Activated CD8-positive, alpha-beta memory T cell treated with anti-CD3 and anti-CD28 coated beads, Interleukin-2, amount 50 U/mL, for 1 hour (primary cell): Measurements from ENCODE around the gene MYLK2.
"Not testable (repeated sequence)": the region's sequence is repeated elsewhere in the genome, so short reads cannot be mapped to it uniquely, and the experiment has no call there.

Source experiments
- DNase-seq: peaks from one replicate; pipeline ENCODE4 v3.0.0-alpha.2; 2020; ENCODE audit errors: extremely low read depth

Gene MYLK2

GRCh38 chr20:31819083-31819784 is at the start of gene MYLK2:
Gene MYLK2, plus strand, starts transcription at chr20:31819356. Its CDS starts 225 bp downstream, at chr20:31819581.
- no peak for DNase-seq

- no peak for DNase-seq
These were observed 49.5 kb upstream of the MYLK2 start for GRCh38 chr20:31769681-31770080.

- no peak for DNase-seq
These were observed 48.9 kb upstream of the MYLK2 start for GRCh38 chr20:31770243-31770642.

DNA sequence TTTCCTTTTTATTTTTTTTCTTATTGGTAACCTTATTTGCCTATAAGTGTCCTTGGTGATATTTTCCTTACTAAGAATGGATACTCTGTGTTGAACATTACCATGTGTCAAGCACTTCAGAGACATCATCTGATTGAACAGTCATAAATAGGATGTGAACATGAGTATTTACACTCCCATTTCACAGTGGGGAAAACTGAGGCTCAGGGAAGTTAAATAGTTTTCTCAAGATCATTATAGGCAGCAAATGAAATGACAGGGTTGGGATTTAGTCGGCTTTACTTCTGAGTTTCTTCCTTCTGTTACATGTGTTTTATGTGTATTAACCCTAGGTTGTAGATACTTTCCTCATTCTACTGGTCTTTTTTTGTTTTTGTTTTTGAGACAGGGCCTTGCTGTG is 44.7 kb upstream of the MYLK2 start:
- DNase-seq, result no peak

GRCh38 chr20:31780839-31781238 is 38.3 kb upstream of the MYLK2 start:
- DNase-seq, result no peak

- DNase-seq, result no peak
These were observed 37.2 kb upstream of the MYLK2 start for GRCh38 chr20:31781945-31782344.

- DNase-seq, result no peak
These were observed 34.7 kb upstream of the MYLK2 start for GRCh38 chr20:31784354-31785044.

DNA sequence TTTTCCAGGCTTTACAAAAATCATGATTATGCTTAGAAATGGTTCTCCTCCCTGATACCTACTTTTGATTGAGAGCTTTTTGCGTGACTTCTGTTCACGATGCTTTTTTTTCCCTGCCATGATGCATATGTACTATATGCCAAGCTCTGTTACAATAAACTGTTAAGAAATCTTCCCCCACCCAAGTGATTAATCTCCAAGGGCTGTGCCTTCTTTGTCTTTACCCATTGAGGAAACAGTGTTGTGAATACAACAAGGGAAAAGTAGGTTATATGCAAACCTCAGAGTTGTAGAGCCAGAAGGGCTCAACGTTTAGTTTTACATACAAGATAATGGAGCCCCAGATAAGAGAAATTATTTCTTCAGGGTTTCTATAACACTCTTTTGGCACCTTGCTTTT is 34.1 kb upstream of the MYLK2 start:
- no peak for DNase-seq

GRCh38 chr20:31788578-31788977 is 30.6 kb upstream of the MYLK2 start:
- no peak for DNase-seq

DNA sequence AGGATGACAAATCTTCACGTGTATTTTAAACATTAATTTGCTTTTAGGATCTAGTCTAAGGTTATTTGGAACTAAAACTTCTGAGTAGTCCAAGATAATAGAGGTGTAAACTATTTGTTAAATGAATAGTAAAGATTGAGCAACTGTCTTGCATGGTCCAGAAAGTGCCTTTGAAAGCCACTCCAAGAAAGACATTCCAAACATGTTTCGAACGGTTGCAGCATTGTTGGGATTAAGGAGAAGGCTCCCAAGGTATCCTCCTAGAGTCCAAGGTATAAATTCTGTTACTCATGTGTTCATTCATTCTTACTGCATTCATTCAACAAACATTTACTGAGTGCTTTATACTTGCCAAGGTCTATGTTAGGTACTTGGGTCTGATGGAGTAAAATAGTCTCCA is 28.8 kb upstream of the MYLK2 start:
- DNase-seq, result no peak

- no peak for DNase-seq
These were observed 21.8 kb upstream of the MYLK2 start for GRCh38 chr20:31797364-31797763.

GRCh38 chr20:31801508-31801907 is 17.6 kb upstream of the MYLK2 start:
- DNase-seq, result no peak

DNA sequence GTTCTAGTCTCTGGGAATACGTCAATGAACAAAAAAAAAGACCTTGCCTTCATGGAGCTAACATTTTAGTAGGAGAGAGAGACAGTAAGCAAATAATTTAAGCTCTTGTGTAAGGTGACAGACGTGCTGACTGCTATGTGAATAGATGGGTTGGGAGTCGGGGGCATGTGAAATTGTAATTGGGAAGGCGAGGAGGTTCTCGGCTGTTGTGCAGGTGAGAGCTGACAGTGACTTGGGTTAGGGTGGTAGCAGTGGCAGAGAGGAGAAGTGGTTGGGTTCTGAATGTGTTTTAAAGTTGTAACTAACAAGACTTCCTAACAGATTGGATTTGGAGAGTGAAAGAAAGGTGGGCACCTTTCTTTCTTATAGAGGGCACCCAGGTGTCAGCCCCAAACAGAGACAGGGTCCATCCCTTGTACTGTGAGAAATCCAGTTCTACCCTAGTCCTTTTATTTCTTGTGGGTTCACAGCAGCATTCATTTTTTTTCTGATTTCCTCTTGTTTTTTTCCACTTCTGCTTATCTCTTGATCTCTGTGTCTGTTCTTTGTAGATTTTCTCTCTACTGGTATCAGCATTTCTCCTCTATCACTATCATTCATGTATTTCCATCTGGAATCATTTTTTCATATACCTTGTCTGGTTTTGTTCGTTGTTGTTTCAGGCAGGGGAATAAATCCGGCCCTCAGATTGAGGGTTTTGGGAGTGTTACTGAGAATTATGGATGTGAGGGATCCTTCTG is 15.4 kb upstream of the MYLK2 start:
- DNase-seq, result no peak

- no peak for DNase-seq
These were observed 12.4 kb upstream of the MYLK2 start for GRCh38 chr20:31806564-31807355.

GRCh38 chr20:31808481-31808880 is 10.7 kb upstream of the MYLK2 start:
- DNase-seq, result no peak

DNA sequence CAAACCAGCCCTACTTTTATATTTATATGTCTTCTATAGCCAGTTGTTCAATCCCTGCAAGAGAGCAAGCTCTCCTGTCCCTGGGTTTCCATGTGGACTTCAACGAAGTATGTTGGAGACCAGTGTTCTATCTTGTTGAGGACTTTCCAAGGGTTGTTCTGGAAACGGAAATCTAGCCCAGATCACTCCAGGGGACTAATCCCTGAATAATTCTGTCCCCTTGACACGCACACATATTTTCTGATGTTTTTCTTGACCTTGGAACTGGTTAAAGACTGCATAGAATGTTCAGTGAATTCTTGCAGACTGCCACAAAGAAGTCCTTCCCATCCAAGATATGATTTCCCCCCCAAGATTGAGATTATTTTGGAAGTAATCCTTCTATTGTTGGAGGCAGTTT is 9.5 kb upstream of the MYLK2 start:
- DNase-seq, result no peak

DNA sequence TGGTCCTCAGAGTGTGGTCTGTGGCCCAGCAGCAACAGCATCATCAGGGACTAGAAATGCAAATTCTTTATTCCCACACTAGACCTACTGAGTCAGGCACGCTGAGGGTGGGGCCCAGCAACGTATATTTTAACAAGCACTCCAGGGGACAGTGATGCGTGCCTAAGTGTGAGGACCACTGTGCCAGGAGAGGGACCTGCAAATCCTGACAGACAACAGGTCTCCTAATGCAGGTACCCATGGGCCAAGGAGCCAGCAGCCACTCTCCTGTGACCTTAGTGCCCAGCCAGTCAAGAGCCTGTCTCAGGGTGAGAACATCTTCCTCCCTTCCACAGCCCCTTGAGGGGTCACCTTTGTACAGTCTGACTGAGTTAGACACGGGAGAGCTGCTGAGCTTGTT is 8.0 kb upstream of the MYLK2 start:
- DNase-seq, result no peak

DNA sequence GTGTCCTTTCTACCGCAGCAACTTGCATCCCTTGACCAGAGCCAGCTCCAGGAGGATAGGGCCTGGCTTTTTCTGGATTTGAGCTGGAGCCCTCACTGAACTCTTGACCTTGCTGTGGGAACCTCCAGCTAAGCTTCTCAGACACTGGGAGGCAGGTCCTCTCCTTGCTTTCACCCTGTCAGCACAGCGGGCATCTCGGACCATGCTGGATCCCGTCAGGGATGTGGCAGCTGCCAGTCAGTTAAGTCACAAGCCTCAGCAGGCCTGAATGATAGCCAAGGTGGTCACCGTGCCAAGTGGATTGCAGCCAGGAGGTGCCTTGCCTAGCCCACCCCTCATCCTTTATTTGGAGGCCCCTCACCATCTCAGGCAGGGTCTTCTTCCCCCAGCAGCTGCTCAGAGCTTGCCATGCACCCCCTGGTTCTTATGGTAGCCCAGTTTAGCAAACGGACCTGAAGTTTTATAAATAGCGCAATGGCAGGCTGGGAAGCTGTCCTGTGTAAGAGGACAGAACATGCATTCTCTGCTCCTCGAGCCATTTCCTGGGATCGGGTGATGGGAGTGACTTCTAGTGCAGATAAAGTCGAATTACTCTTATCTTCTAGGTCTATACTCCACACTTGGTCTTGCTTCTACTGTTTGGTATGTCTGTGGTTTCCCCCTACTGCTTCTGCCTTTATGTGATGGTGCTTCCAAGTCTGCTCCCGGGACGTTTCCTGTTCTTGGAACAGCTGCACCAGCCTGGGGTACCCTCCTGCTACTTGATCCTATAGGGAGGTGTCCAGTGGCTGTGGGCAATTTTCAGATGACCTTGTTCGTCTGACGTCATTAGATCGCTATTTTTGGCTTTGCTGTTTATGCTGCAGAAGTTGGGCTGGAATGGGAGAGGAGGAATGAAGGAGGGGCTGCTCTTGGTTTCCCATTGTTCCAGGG is 7.1 kb upstream of the MYLK2 start:
- no peak for DNase-seq

DNA sequence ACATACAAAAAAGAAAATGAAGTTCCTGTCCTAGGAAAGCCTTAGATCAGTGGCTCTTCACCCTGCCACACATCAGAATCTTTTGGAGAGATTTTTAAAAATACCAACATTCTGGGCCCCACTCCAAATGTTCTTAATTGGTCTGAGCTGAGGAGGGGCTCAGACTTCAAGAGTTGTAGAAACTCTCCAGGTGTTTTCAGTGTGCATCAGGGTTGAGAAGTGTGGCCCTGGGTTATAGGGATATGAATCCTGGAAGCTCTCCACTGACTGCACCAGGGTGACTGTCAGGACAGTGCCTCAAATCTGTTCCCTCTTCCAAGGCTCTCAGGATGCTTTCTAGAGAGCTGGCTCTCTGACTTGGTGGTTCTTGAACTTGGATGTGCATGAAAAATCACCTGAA is 5.5 kb upstream of the MYLK2 start:
- DNase-seq, result no peak

GRCh38 chr20:31814142-31814541 is 5.0 kb upstream of the MYLK2 start:
- DNase-seq, result not testable (repeated sequence)
